GM12864 (cell line): Measurements from ENCODE around the gene SMTNL2.
"Not testable (repeated sequence)": the region's sequence is repeated elsewhere in the genome, so short reads cannot be mapped to it uniquely, and the experiment has no call there.

ENCODE experiments used
- DNase-seq: peaks from one replicate; pipeline ENCODE4 v3.0.0-alpha.2; 2011; ENCODE audit warnings: low read depth
- H3K4me3 ChIP-seq: 2 replicates; pipeline ENCODE4 v1.5.1; 2011; ENCODE audit warnings: mild to moderate bottlenecking, low read depth, low read length, control low read depth
- TF ChIP-seq, protein P1 (sequence below): IDR thresholded peaks from 2 replicates; pipeline ENCODE4 v1.5.1; 2011; ENCODE audit warnings: low read depth, mild to moderate bottlenecking, moderate library complexity, low read length, control low read depth, inconsistent platforms; ENCODE audit errors: missing control alignments

SMTNL2 gene

GRCh38 chr17:4635823-4636375 is 51.6 kb downstream of the SMTNL2 start:
- DNase-seq: peak; percentile 77
- H3K4me3 ChIP-seq: peak overlapping the region; percentile 22; the same call in 1 of the 2 replicates
- TF ChIP-seq, protein P1, sequence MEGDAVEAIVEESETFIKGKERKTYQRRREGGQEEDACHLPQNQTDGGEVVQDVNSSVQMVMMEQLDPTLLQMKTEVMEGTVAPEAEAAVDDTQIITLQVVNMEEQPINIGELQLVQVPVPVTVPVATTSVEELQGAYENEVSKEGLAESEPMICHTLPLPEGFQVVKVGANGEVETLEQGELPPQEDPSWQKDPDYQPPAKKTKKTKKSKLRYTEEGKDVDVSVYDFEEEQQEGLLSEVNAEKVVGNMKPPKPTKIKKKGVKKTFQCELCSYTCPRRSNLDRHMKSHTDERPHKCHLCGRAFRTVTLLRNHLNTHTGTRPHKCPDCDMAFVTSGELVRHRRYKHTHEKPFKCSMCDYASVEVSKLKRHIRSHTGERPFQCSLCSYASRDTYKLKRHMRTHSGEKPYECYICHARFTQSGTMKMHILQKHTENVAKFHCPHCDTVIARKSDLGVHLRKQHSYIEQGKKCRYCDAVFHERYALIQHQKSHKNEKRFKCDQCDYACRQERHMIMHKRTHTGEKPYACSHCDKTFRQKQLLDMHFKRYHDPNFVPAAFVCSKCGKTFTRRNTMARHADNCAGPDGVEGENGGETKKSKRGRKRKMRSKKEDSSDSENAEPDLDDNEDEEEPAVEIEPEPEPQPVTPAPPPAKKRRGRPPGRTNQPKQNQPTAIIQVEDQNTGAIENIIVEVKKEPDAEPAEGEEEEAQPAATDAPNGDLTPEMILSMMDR: no peak

DNA sequence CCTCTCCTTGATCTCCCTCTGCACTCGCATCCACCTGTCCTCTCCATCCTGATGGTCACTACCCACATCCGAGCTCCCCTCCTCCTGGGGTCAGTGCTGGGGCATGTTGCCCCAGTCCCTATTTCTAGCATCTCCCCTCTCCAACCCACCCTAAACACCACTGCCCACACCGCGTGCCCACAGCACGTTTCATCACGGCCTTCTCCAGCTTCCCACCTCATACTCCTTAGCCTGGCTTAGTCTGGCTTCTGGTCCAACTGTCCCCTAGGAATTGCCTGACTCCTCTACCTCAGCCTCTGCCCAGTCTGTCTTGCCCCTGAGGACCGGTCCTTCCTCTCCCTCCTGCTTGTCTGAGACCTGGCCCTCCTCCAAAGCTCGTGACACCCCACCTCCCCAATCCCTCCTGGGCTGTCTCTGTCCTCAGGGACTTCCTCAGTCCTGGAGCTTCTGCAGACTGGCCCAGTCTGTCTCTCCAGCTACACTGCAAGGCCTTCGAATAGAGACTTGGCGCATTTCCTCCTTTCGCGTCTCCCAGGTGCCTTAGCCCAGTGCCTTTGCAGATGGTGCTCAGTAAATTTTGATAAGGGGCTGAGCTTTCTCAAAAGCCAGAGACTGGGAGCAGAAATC is 52.3 kb downstream of the SMTNL2 start:
- H3K4me3 ChIP-seq: no peak overlapping the region
- DNase-seq: no peak
- TF ChIP-seq, protein P1: no peak

- DNase-seq, H3K4me3 ChIP-seq: not testable (repeated sequence)
These were observed 54.4 kb downstream of the SMTNL2 start for GRCh38 chr17:4638766-4639165.

GRCh38 chr17:4639301-4640059 is 55.2 kb downstream of the SMTNL2 start:
- peak overlapping the region; percentile 27 for H3K4me3 ChIP-seq

GRCh38 chr17:4640569-4641188 is 56.4 kb downstream of the SMTNL2 start:
- H3K4me3 ChIP-seq, DNase-seq: not testable (repeated sequence)

More at GRCh38 chr17:4639301-4640059, 55.2 kb downstream of the SMTNL2 start:
- DNase-seq: not testable (repeated sequence)

- TF ChIP-seq, protein P1: no peak
- DNase-seq: no peak
- no peak within 1 kb of the TSS for H3K4me3 ChIP-seq
These were observed 57.2 kb downstream of the SMTNL2 start, which contains the start of gene ALOX15 for GRCh38 chr17:4641297-4642195. Gene ALOX15, minus strand, starts transcription at chr17:4641678. Its CDS starts 27 bp downstream, at chr17:4641651.

GRCh38 chr17:4642286-4642685 is 58.0 kb downstream of the SMTNL2 start:
- TF ChIP-seq, protein P1: no peak
- DNase-seq: no peak

DNA sequence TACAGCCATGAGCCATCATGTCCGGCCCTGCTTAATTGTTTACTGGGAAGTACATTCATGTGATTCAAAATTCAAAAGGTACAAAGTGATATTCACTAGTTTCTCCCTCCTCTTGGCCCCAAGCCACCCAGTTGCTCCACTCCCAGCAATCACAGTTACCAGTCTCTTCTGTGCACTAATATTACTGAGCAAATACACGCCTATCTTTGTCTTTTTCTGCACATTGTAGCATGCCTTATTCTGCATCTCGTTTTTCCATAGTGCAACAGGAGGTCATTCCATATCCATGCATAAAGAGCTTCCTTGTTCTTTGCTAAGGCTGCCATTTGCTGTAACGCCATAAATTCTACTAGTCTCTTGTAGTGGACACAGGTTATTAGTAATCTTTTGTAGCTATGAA is 59.3 kb downstream of the SMTNL2 start:
- H3K4me3 ChIP-seq: no peak overlapping the region
- TF ChIP-seq, protein P1: no peak
- no peak for DNase-seq

More at GRCh38 chr17:4642286-4642685, 58.0 kb downstream of the SMTNL2 start:
- H3K4me3 ChIP-seq: no peak overlapping the region
